ENCODE data around the gene GATA6.

Gene GATA6

DNA sequence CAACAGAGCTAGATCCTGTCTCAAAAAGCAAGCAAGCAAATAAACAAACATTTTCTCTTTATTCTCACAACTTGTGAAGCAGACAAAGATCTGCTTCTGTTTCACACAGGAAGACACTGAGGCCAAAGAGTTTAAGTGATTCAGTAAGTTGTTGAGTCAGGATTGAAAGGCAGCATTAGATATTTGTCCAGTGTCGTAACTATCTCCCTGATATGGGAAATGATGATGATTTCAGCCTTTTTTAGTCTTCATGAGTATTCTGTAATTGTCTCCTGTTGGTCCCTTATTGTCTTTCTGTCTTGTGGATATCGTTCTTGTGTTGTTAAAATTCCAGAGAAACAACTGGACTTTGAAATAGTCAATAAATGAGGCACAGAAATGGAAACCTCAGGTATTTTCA, 59.6 kb downstream of the GATA6 start:
- in situ Hi-C loops (cut with MboI; ENCODE audit: low sequenced_read_pairs): no loop called here

DNA sequence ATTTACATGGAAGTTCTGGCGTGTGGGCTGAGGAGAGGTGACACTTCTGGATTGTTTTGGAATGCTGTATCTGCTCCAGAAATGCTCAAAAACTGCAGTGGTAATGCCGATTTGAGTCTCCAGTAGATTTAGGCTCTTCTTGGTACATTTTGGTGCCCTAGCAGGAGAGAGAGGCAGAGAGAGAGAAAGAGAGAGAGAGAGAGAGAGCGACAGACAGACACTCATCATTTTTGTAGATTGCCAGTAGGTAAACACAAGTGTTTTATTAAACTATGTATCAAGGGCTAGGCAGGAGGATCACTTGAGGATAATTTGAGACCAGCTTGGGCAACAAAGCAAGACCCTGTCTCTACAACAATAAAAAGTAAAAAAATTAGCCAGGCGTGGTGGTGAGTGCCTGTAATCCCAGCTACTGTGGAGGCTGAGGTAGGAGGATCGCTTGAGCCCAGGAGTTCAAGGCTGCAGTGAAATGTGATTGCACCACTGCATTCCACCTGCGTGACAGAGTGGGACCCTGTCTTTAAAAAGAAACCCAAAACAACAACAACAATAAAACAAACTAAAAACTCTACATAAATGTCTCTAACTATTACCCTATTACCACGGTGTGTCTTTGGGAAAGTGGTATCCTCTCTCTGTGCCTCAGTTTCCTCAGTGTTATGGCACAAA, 60.2 kb downstream of the GATA6 start:
- in situ Hi-C loops (cut with MboI; ENCODE audit: low sequenced_read_pairs): no loop called here

DNA sequence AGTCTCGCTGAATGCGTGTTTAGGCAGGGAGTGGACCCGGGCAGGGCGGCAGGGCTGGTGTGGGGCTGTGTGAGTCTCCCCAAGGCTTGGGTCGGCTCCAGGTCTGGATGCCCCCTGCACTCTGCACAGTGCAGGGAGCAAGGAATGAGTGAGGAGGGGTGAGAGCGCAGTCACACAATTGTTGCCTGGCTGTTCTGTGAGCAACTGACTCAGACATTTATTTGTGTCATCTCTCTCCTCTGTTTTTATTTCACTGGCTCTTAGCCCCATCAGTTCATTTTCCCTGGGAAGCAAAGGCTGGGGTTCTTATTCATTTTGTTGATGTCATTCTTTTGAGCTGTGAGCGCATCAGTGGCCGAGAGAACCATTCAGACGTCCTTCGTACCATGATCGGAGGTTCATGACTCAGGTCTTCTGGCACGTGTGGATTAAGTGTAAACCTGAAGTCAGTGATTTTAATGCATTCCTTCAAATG, 61.1 kb downstream of the GATA6 start:
- in situ Hi-C loops (cut with MboI; ENCODE audit: low sequenced_read_pairs): no loop called here

DNA sequence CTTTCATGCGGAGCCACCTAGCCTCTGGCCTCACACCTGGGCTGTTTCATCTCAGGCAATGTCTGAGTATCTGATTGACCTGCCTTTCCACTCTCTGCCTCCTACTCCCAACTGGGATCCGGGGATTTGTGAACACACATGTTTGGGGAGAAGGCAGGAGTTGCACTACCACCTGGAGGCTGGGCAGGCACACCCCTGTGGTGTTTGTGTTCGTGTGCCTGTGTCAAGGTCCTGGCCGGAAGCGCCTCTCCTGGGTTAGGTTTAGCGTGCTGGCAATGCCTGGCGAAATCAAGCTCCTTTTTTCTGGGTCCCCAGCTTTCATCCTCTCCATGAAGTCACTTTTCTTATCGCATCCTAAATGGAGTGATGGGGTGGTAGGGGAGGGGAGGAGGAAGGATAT, 63.9 kb downstream of the GATA6 start:
- in situ Hi-C loops (cut with MboI; ENCODE audit: low sequenced_read_pairs): no loop called here

DNA sequence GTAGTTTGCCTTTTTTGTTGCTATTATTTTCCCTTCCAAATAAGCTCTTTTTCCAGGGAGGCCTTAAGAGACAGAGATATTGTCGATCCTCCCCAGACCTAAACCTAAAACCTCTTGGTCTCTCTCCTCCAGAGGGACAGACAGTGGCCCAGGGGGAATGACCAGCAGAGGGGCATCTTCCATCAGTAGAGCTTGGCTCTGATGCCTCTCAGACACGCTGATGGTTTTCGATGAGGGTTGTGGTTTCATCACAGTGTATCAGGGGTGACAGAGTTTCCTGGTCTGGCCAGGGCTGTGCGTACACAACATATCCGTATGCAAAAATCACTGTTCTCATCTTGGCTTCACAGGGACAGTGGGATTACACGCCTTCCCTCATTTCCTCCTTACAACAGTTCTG, 68.6 kb downstream of the GATA6 start:
- in situ Hi-C loops (cut with MboI; ENCODE audit: low sequenced_read_pairs): no loop called here

DNA sequence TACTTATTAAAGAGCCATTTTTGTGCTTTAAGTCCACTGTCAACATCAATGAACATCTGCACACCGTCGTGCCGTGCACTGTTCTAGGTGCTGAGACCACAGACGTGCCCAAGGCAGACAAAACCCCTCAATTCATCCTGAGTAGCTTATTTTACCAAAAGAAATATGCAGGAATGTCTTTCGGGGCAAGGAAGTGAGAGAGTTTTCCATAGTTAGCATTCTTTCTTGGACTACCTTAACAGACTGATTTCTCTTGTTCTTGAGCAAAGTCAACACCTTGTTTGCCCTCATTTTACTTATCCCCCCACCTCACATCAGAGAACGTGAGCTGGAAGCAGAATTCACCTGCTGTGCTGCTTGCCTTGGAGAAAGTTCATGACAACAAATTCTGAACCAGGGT, 69.3 kb downstream of the GATA6 start:
- in situ Hi-C loops (cut with MboI; ENCODE audit: low sequenced_read_pairs): no loop called here

DNA sequence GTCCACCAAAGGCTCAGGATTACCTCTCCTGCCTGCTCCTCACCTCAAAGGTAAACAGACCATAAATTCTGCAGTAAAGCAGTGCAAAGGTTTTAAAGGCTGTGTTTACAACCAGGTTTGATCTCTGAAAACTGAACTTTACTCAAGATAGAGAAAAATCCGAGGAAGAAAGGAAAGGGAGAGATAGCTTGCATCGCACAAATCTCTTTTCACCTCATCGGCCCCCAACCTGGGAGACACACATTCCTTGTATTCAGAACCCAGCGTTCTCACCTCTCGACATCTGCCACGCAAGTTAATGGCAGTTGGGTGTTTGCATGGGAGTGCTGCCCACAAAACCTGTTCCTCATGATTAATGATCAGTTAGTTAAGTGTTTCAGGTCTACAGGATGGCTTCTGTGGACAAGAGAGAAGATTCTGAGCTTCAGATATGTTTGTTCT, 72.6 kb downstream of the GATA6 start:
- in situ Hi-C loops (cut with MboI; ENCODE audit: low sequenced_read_pairs): no loop called here

DNA sequence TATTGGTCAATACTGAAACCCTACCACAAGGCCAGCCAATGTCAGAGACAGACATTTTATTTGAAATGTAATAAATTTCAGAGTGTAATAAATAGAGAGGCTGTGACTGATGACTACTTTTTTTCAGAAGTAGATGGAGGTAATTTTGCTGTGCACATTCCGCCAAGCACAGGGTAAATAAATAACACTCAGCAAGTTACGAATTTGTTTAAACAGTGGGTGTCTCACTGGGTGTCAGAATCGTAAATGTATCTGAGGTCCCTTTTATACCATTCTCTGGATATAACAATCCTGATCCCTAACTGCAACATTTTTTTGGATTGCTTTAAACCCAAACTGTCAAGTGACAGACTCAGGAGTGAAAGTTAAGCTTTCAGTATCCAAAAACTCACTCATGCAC, 74.1 kb downstream of the GATA6 start:
- in situ Hi-C loops (cut with MboI; ENCODE audit: low sequenced_read_pairs): no loop called here

DNA sequence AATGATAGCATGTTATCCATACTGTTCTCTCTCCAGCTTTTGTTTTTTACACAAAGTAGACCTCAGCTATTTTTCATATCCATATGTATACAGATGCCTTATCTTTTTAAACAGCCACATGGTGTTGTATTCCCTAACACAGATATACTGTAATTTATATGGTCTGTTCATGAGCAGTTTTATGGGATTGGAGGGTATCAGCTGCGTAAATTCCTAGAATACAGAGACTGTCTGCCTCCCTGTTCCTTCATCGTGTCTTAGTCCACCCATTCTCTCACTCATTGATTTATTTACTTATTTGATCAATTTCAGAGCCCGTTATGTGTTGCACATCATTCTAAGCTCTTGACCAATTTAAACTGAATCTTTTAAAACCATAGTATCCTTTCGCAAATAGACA, 80.6 kb downstream of the GATA6 start:
- in situ Hi-C loops (cut with MboI; ENCODE audit: low sequenced_read_pairs): no loop called here

DNA sequence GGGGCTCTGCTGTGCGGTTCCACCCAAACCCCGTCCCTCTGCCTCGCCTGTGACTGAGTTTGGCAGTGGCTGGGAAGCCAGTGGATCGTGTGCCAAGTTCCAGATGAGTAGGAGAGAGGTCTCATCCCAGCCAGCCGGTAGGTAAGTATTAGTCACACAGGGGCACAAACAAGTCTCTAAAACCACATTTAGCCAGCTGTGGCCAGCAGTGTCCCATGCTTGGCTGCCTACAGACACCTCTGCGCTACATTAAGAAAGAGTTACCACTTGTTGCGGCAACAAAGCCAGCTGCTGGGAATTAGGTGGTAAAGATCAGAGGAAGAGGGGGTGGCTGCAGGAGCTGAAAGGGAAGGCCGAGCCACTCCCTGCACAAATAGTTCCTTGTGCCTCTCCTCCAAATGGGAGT, 81.2 kb downstream of the GATA6 start:
- in situ Hi-C loops (cut with MboI; ENCODE audit: low sequenced_read_pairs): no loop called here
